ENCODE results near the gene GRXCR1.

GRCh38 chr4:42855779-42856178 lies 36.7 kb upstream of the GRXCR1 start:
- TF ChIP-seq CTCF (conservative IDR thresholded peaks at IDR 0.05 in 1 of 2, IDR thresholded peaks at IDR 0.05 in 1 of 2; ENCODE audit: low read depth in 1 of 2, low read length in 2 of 2) (no peak), EZH2 (IDR thresholded peaks at IDR 0.05; ENCODE audit: low read length, missing control alignments) (no peak)
